NCI-H748 (cell line): ENCODE measurements around the gene ZNRF4.
A peak's percentile ranks its signal among the peaks of the same experiment; 100 is the strongest.

Experiments used
- DNase-seq: peaks from one replicate; lab custom pipeline; 2025; ENCODE audit not compliant: unreplicated experiment; lab: John Stamatoyannopoulos, UW

ZNRF4 gene

DNA sequence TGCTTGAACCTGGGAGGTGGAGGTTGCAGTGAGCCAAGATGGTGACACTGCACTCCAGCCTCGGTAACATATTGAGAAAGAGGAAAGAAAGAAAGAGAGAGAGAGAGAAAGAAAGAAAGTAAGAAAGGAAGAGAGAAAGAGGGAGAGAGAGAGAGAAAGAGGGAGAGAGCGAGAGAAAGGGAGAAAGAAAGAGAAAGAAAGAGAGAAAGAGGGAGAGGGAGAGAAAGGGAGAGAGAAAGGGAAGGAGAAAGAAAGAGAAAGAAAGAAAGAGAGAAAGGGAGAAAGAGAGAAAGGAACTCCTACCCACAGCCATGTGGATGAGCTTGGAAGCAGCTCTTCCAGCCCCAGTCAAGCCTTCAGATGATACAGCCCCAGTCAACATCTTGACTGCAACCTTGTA is 46.7 kb downstream of the ZNRF4 start:
- no peak for DNase-seq

DNA sequence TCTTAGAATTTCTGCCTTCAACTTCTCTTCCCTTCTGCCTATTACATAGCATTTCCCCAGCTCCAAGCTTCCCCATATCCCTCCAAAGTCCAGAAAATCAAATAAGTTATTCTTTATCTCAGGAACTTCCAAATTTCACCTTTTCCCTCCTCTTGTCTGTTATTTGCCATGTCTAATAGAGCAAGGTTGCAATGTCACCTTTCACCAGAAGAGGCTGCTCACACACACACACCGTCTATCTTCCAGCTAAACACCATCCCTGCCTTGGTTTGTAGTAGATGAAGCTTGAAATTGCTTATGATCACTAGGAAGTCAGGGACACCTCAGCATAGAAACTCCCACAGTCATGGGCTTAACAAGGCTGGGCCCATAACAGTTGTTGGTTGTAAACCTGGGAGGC is 48.4 kb downstream of the ZNRF4 start:
- no peak for DNase-seq

GRCh38 chr19:5504114-5504513 is 48.9 kb downstream of the ZNRF4 start:
- DNase-seq = peak; percentile 3
